ENCODE results near the gene TAF4B.

- TF ChIP-seq CTCF (IDR thresholded peaks at IDR 0.05) (no peak), POLR2A (IDR thresholded peaks at IDR 0.05) (no peak)
Measured at GRCh38 chr18:26320686-26321085, 94.4 kb downstream of the TAF4B start.
